ENCODE data around the gene ITFG1. TPM values are rescaled to one million over a fixed set of nuclear protein-coding genes. Genes with fewer than 3 reads are reported as not detected.
"Not testable (repeated sequence)": the region's sequence is repeated elsewhere in the genome, so short reads cannot be mapped to it uniquely, and the experiment has no call there.

Gene ITFG1
- total RNA-seq, 1 donor from 2014 or later, result 50.3 TPM

DNA sequence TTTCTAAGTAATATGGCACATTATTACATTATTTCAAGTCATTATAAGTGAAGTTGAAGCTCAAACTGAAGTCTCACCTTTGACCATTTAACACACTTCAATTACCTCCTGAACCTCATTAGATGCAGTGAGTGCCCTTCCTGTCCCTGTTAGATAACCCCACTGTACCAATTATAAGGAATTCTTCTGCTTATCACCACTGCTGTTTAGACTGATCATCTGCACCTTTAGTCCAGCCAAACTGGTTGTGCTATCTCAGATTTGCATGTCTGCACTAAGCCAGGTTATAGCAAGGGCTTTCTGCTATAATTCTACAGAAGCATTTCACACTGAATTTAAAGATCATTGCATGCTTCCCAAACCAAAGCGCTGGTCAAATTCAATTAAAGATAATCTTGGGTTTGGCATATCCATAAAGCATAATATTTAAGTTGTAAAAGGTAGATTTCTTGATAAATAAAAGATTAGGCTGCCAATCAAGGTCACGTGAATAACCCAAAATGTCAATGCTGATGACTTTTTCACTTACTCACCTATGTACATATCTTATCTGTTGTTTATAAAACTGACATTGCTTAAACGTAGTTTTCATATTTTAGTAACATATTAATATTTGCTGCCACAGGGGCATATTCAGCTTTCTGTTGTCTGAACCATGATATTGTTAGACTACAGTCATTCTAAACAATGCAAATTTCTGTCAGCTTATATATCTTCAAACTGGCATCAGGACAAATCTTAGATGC lies 11.9 kb downstream of the ITFG1 start:
- TF ChIP-seq, protein P1, sequence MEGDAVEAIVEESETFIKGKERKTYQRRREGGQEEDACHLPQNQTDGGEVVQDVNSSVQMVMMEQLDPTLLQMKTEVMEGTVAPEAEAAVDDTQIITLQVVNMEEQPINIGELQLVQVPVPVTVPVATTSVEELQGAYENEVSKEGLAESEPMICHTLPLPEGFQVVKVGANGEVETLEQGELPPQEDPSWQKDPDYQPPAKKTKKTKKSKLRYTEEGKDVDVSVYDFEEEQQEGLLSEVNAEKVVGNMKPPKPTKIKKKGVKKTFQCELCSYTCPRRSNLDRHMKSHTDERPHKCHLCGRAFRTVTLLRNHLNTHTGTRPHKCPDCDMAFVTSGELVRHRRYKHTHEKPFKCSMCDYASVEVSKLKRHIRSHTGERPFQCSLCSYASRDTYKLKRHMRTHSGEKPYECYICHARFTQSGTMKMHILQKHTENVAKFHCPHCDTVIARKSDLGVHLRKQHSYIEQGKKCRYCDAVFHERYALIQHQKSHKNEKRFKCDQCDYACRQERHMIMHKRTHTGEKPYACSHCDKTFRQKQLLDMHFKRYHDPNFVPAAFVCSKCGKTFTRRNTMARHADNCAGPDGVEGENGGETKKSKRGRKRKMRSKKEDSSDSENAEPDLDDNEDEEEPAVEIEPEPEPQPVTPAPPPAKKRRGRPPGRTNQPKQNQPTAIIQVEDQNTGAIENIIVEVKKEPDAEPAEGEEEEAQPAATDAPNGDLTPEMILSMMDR (conservative IDR thresholded peaks at IDR 0.05; ENCODE audit: low read depth, low read length), result no peak
- no peak for DNase-seq (ENCODE audit: low read depth)
- H3K4me3 ChIP-seq (ENCODE audit: low read depth, low read length), result no peak overlapping the region

DNA sequence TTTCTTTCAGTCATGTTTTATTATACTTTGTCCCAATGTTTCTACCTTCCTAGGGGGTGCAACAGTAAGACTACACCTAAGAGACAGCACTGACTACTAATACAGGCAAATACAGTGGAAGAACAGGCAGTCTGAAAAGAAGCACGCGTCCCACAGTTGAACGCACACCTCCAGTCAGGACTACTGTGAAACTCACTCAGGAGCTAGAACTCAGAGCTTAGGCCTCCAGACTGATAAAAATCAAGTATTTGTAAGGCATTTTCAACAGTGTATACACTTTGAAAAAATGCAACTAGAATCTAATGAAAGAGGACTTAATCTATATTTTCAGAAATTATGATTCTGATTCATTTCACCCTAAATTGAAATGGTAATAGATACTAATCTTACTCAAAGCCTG lies 14.4 kb downstream of the ITFG1 start:
- TF ChIP-seq, protein P1 (conservative IDR thresholded peaks at IDR 0.05; ENCODE audit: low read depth, low read length), result no peak
- no peak for DNase-seq (ENCODE audit: low read depth)
- no peak overlapping the region for H3K4me3 ChIP-seq (ENCODE audit: low read depth, low read length)

DNA sequence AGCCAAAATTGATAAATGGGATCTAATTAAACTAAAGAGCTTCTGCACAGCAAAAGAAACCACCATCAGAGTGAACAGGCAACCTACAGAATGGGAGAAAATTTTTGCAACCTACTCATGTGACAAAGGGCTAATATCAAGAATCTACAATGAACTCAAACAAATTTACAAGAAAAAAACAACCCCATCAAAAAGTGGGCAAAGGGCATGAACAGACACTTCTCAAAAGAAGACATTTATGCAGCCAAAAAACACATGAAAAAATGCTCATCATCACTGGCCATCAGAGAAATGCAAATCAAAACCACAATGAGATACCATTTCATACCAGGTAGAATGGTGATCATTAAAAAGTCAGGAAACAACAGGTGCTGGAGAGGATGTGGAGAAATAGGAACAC lies 18.0 kb downstream of the ITFG1 start:
- not testable (repeated sequence) for H3K4me3 ChIP-seq (ENCODE audit: low read depth, low read length); DNase-seq (ENCODE audit: low read depth)

DNA sequence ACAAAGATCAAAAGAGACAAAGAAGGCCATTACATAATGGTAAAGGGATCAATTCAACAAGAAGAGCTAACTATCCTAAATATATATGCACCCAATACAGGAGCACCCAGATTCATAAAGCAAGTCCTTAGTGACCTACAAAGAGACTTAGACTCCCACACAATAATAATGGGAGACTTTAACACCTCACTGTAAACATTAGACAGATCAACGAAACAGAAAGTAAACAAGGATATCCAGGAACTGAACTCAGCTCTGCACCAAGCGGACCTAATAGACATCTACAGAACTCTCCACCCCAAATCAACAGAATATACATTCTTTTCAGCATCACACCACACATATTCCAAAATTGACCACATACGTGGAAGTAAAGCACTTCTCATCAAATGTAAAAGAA lies 20.8 kb downstream of the ITFG1 start:
- not testable (repeated sequence) for DNase-seq (ENCODE audit: low read depth); H3K4me3 ChIP-seq (ENCODE audit: low read depth, low read length)

DNA sequence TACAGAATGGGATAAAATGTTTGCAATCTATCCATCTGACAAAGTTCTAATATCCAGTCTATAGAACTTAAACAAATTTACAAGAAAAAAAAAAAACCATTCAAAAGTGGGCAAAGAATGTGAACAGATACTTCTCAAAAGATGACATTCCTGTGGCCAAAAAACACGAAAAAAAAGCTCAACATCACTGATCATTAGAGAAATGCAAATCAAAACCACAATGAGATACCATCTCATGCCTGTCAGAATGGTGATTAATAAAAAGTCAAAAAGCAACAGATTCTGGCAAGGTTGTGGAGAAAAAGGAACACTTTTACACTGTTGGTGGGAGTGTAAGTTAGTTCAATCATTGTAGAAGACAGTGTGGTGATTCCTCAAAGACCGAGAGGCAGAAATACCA lies 26.6 kb downstream of the ITFG1 start:
- not testable (repeated sequence) for H3K4me3 ChIP-seq (ENCODE audit: low read depth, low read length); DNase-seq (ENCODE audit: low read depth)

DNA sequence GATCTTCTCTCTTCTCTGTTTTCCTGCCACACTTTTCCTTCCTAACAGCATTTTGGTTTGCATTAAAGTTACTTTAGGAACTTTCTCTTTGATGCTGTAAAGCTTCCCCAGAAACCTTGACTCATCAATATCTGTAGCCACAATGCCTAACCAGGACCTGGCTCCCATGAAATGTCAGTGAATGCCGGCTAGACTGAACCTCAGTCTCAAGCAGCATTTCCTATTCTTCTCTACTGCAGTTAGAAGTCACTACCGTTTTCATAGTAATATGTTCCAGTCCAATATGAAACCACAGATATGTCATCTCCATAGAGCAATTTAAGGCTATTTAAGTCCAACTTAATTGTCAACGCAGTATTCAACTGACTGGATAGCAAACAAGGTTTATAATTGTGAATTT lies 28.9 kb downstream of the ITFG1 start:
- TF ChIP-seq, protein P1 (conservative IDR thresholded peaks at IDR 0.05; ENCODE audit: low read depth, low read length), result no peak
- no peak for DNase-seq (ENCODE audit: low read depth)
- no peak overlapping the region for H3K4me3 ChIP-seq (ENCODE audit: low read depth, low read length)

DNA sequence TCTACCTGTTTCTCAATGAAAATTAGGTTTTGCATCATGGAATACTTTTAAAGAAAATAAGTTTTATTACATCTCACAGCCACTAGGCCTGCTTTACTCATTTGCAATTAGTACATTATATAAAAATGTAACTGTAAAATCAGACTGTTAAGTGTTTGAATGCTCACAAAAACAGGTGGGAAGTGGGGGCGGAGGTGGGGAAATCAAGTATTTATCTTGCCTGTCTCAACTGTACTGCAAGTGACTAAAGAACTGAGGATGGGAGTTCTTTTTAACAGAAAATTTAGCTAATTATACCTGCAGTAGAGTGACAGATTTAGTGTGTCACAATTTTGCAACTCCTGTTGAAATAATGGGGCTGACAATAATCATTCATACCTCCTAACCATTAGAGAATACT lies 34.1 kb downstream of the ITFG1 start:
- no peak overlapping the region for H3K4me3 ChIP-seq (ENCODE audit: low read depth, low read length)
- TF ChIP-seq, protein P1 (conservative IDR thresholded peaks at IDR 0.05; ENCODE audit: low read depth, low read length), result no peak
- no peak for DNase-seq (ENCODE audit: low read depth)

DNA sequence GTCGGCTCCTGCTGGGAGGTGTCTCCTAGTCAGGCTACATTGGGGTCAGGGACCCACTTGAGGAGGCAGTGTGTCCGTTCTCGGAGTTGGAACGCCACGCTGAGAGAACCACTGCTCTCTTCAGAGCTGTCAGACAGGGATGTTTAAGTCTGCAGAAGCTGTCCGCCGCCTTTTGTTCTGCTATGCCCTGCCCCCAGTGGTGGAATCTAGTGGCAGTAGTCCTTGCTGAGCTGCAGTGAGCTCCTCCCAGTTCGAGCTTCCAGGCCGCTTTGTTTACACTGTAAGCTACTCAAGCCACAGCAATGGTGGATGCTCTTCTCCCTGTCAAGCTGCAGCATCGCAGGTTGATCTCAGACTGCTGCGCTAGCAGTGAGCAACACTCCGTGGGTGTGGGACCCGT lies 36.0 kb downstream of the ITFG1 start:
- DNase-seq (ENCODE audit: low read depth), result no peak
- TF ChIP-seq, protein P1 (conservative IDR thresholded peaks at IDR 0.05; ENCODE audit: low read depth, low read length), result no peak
- no peak overlapping the region for H3K4me3 ChIP-seq (ENCODE audit: low read depth, low read length)

All from epithelial cell of proximal tubule (primary cell).